ENCODE results near the gene KRTAP10-10.
"Not testable (repeated sequence)": the region's sequence is repeated elsewhere in the genome, so short reads cannot be mapped to it uniquely, and the experiment has no call there.

The KRTAP10-10 gene

DNA sequence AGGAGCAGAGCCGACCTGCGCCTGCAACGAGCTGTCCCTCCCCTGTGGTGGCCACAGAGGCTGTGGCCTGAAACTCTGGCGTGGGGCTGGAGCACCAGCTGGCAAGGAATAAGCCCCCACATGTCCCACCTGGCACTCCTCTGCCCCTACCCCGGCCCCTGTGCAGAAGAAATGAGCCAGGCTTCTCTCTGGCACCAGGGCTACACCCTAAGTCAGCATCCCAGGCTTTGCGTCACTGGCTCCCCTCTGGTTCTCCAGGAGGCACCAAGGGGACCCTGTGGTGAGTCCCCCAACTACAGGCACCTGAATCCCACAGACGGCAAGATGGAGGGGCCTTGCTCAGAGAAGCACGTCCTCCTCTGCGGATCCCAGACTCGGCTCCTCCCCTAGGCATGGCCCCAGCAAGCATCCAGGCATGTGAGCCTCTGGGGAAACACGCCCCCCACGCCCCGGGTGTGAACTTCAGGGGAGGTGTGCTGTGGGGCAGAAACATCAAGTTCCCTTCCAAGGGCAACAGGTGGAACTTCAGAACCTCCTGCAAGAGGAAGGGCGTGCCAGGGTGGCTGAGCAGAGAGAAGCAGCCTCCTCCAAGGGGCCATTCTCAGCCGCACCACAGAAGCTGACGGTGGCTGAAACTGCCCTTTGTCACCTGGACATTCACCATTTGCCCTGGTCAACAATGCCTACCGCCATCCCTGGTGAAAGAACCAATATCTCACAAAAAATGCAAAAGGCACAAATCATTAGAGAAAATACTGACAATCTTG is 33.9 kb upstream of the KRTAP10-10 start:
- FAIRE-seq: no peak

DNA sequence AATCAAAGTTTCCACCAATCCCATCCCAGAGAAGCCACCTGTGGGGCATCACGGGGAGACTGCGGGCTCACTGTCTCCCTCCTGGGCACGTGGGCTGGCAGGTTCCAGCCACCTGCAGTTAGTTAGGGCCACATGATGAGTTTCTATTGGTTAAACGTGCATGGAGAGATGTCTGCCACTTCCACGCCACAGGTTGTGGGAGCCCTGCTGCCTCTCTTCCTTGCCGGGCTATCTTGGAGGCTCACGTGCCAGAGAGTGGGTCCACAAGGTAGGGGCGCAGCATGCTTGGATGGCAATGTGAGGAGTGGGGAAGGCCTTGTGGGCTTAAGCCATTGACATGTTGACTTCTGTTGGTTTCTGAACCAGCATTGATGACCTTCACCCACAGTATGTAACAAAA is 33.2 kb upstream of the KRTAP10-10 start:
- FAIRE-seq: no peak

DNA sequence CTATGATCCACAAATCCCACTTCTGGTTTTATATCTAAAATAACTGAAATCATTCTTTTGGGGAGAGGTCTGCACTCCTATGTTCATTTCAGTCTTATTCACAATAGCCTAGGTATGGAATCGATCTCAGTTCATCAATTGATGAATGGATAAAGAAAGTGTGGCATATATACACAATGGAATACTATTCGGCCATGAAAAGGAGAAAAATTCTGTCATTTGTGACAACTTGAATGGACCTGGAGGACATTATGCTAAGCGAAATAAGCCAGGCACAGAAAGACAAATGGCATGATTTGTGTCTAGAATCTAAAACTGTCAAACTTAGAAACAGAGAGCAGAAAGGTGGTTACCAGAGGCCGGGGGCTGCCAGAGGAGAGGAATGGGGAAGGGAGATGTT is 30.7 kb upstream of the KRTAP10-10 start:
- no peak for FAIRE-seq

DNA sequence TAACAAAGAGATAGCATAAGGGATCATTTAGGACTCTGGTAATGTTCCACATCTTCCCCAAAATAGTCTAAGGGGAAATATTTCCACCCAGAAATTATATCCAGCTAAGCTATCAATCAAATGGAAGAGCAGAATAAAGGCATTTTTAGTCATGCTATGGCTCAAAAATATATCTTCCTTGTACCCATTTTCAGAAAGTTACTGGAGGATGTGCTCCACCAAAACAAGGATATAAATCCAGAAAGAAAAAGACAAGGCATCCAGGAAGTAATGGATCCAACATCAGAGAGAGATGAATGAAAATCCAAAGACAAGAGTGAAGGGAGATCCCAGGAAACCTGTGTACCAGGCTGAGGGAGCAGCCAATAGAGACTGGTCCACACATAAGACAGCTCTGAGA is 28.0 kb upstream of the KRTAP10-10 start:
- no peak for FAIRE-seq

DNA sequence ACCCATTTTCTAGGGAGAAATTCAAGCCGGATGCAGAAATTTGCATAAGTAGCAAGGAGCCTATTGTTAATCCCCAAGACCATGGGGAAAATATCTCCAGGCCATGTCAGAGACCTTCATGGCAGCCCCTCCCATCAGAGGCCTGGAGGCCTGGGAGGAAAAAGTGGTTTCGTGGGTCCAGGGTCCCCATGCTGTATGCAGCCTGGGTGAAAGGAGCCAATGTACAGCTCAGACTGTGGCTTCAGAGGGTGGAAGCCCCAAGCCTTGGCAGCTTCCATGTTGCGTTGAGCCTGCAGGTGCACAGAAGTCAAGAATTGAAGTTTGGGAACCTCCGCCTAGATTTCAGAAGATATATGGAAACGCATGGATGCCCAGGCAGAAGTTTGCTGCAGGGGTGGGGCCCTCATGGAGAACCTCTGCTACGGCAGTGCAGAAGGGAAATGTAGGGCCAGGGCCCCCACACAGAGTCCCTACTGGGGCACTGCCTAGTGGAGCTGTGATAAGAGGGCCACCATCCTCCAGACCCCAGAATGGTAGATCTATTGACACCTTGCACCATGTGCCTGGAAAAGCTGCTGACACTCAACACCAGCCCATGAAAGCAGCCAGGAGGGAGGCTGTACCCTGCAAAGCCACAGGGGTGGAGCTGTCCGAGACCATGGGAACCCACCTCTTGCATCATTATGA is 26.9 kb upstream of the KRTAP10-10 start:
- not testable (repeated sequence) for FAIRE-seq

DNA sequence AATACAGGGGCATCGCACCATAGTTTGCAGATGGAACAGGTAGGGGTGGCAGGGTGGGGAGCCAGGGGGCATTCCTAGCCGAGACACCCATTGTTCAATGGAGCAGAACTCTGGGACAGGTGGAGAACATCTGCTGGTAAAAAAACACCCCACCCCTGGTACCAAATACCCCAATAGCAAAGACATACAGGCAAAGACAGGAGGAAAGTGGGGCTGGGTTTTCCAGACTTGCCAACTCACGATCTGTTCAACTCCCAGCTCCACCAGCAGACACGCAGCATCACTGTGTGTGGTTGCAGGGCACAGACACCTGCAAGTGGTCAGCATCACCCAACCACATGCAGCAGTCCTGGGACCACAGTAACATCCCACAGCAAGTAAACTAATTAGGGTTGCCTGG is 25.6 kb upstream of the KRTAP10-10 start:
- FAIRE-seq: no peak

DNA sequence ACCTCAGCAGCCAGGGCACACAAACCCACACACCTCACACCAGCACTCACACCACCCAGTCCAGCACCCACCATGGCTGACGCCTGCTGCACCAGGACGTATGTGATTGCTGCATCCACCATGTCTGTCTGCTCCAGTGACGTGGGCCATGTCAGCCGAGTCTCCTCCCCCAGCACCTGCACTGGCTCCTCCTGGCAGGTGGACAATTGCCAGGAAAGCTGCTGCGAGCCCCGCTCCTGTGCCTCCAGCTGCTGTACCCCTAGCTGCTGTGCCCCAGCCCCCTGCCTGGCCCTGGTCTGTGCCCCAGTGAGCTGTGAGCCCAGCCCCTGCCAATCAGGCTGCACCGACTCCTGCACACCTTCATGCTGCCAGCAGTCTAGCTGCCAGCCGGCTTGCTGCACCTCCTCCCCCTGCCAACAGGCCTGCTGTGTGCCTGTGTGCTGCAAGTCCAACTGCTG is 25.1 kb upstream of the KRTAP10-10 start, which contains the start of gene KRTAP10-8:
KRTAP10-8 (plus strand) TSS at position 51 of the 458 bp plus-strand sequence; CDS start at position 73, 22 bp downstream.
- no peak for FAIRE-seq

DNA sequence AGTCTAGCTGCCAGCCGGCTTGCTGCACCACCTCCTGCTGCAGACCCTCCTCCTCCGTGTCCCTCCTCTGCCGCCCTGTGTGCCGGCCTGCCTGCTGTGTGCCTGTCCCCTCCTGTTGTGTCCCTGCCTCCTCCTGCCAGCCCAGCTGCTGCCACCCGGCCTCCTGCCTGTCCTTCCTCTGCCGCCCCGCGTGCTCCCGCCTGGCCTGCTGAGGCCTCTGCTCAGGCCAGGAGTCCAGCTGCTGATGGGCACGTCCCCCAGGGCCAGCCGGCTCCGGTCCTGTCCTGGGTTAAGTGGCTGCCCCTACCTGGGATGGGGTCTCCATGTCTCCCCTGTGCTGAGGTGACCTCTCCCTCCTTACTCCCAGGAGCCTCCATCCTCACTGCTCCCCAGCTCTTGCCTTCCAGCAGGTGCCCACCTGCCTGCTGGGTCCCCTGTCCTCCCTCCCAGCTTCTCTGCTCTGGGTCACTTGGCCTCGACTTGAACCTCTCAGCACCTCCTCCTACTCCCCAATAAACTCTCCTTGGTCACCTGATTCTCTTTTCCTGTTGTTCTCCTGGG is 24.4 kb upstream of the KRTAP10-10 start:
- no peak for FAIRE-seq

DNA sequence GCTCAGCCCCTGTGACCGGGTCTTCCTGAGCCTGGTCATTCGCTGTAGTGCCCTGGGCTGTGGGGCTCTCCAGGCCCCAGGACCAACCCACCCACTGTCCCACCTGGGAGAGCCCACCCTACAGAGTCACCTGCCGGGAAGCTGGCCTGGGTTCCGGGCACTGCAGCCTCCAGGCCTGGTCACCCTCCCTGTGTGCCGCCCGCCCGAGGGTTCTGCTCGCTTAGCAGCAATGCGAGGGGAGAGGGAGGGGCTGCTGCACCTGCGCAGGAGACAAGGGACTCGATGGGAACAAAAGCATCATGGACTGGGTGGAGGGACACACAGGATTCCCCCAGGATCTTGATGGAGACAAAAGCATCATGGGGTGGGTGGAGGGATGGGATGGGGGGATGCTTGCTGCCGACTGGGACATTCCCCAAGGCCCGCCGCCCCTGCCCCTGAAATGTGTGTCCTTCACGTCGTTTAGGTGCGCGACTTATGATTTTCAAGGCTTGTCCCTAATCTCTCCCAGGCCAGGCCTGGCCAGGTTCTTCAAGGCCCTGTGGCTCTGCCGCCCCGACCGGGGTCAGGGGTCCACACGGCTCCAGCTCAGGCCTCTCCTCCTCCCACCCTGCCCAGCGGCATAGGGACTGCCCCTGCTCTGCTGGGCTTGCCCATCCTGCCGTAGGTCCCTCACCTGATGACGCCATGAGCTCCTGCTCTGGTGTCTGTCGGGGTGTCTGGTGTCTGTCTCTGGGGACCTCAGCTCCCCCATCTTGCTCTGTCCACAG is 23.6 kb upstream of the KRTAP10-10 start:
- no peak for FAIRE-seq

DNA sequence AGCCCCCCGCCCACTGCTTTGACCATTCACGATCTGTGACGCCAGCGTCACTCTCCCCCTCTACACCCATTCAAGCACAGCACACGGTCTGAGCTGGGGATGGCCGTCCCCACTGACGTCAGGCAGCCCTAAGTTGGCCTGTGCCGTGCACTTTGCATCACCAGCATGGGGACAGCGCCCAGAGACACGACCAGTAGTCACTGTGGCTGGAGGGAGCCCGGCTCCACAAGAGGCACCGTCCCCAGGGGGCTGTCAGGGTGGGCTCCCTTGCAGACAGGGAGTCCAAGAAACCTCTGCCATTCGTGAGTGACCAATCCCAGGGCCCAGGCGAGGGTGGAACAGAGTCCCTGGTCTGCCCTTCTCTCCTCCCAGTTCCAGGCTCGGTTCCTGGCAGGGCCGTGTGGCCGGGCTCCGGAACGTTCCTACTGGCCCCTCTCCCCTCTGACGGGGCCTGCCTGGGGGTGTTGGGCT is 23.0 kb upstream of the KRTAP10-10 start:
- FAIRE-seq: no peak

DNA sequence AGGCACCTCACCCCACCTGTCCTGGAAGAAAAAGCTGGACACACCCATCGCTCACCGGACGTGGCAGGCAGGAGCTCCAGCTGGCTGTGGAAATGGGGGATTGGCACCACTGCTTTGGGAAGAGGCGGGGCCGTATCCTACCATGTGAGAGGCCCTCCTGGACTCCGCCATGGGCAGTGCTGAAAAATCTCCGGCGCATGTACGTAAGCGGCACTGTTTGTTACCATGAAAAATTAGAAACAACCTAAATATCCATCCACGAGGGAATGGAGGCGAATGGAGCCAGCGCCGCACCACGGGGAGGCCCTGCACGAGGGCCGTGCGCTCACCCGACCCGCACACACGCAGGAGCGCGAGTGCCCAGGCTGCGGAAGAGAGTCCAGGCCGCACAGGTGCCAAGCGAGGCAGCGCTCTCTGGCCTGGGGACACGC is 22.2 kb upstream of the KRTAP10-10 start:
- FAIRE-seq: no peak

DNA sequence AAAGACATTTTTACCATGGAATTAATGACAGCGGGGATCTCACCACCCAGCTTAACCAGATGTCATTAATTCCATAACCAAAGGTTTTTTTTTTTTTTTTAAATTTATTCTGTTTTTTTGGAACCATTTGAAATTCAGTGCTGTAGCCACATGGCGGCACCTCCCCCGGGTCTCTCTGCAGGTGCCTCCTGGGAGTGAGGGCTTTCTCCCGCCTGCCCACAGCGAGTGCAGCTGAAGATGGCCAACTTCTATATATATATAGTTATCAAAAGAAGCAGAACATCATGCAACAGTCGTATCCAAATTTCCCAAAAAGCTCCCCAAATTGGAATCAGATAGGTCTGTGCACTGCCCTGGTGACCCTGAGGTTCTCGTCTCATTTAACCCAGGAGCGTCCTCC is 21.7 kb upstream of the KRTAP10-10 start:
- FAIRE-seq: no peak

DNA sequence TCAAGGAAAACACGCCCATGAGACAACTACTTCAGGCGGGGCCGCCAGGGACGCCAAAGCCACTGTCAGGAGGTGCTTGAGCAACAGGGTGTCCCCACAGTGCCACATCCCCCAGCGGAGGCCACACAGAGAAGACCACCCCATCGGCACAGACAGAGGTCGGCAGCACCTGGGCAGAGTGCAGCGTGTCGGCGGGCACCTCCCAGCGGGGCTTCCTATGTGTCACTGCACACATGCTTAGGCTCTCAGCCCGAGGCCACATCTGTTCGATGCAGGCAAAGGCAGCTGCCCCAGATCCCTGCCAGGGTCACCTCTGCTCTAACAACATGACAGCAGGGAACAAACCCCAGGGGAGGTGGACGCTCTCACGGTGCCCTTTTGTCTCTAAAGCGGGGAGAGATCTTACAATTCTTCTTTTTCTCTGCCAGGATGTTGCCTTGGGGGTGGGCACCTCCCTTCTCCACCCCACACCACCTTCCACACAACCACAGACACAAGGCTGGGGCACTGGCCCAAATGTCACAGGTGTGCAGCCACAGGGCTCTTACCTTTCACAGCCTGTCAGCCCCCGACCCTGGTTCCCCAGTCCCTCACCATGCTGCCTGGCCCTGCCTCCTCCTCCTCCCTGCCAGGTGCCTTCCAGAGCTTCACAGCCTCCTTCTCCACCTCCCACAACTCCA is 21.1 kb upstream of the KRTAP10-10 start:
- no peak for FAIRE-seq

DNA sequence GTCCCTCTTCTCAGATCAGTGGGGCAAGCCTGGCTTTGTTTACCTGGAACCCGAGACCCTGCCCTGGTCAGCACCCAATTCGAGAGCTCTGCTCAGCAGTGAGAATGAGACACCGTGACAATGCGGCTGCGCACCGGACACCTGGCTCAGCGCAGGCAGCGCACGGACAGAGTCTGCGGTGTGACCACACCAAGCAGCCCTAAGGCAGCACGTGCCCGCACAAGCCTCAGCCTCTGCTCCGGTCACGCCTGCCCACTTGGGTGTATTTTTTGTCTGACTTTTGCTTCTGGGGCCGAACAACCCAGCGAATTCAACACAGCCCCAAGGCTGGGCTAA is 20.6 kb upstream of the KRTAP10-10 start:
- FAIRE-seq: no peak

DNA sequence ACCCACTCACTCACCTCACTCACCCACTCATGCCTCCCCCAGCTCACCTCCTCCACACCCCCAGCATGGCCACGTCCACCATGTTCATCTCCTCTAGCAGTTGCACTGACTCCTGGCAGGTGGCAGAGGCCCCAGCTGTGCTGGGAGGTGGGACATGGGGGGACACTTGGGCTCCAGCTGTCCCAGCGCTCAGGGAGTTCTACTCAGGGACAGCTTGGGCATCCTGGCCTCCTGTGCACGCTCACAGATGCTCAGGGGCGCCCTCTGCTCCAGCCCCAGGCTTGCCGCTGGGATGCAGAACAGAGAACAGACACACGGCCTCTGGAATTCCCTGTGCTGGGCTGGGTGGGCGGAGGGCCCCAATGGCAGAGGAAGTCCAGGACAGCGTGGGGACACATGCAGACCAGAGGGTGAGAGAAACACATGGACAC is 20.1 kb upstream of the KRTAP10-10 start:
- FAIRE-seq: no peak

DNA sequence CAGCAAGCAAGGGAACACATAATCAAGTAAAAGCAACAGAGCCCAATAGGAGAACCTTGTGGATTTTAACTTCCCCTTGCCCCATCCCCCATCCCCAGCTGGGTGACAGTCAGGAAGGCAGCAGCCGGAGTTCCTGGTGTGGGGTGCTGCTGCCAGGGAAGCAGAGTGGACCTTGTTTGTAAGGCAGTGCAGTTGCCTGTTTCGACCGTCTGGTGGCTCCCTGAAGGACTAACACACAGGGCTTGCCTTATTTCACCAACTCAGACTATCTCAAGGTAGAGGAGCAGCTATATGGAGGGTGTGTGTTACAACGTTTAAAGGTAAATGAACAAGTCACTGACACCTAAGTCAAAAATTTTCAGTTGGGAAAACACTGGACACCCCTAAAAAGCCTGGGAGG is 18.7 kb upstream of the KRTAP10-10 start:
- FAIRE-seq: no peak

DNA sequence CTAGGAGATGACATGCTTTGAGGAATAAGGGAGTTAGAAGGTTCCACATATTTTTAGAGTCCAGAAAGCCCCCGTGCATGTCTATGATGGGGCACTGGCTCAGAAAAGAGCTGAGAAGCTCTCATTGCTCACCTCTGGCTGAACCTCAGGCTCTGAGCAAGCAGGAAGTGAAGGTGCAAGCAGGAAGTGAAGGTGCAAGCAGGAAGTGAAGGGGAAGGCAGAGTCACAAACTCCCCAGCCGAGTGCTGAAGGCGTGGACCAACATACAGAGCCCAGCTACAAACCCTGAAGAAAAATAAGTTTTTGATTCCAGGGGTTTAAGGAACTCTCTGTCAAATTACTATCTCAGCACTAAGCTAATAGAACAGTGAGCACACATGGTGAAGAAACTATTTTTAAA is 18.2 kb upstream of the KRTAP10-10 start:
- no peak for FAIRE-seq

DNA sequence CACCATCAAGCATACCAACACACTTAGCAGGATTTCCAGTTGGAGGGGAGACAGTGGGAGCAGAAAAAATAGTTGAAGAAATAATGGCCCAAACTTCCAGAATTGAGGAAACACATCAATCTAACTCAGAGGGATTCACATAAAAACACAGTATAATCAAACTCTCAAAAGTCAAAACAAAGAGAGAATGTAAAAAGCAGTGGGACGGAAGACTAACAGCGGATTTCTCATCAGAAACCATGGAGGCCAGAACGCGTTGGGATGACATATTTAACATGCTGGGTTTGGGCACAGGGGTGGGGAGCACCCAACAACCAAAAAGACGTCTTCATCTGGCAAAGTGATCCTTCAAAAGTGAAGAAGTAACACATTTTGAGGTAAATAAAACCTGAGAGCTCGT is 17.3 kb upstream of the KRTAP10-10 start:
- FAIRE-seq: no peak

DNA sequence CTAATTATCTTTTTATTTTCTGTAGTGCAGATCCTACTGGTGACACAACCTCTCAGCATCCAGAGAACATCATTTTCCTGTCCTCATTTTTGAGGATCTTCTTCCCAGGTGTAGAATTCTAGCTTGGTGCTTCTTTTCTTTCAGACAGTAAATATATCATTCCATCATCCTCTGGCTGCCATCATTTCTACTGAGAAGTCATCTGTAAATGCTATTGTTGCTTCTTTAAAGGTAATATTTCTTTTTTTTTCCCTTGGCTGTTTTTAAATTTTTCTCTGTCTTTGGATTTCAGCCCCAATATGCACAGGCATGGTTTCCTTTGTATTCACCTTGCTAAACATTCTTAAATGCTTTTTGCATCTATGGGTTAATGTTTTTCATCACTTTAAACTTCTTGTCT is 13.6 kb upstream of the KRTAP10-10 start:
- FAIRE-seq: no peak

DNA sequence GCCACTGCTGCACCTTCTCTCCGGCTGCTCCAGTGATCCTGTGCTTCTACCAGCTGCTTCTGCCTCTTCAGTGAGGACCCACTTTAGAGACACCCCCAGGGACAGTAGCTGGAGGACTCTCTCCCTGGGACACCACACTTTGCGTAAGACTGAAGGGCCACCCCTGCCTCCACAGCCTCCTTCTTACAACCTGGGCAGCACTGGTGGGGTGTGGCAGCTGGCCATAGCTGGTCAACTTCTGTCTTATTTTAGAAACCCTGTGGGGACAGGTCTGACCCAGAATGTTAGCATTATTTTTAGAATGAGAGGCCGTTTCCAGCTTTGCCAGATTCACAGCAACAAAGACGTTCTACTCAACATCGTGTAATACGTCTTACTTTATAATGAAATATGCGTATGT is 11.4 kb upstream of the KRTAP10-10 start:
- FAIRE-seq: no peak

DNA sequence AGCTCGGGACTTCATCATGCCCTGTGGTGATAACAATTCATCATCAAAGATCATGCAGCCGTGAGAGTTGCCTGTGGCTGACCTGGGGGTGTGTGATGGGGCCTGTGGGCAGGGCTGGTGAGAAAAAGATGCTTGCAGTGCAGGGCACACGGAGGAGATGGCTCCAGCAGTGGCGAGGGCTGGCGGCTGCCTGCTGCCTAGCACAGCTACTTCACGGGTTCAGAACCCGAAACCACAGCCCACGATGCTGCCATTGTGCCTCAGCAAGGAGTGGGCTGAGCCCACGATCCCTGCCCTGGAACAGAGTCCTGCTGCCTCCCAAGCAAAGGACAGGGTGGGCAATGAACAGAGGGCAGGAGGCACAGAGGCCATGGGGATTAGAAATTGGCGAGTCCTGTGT is 10.9 kb upstream of the KRTAP10-10 start:
- no peak for FAIRE-seq

DNA sequence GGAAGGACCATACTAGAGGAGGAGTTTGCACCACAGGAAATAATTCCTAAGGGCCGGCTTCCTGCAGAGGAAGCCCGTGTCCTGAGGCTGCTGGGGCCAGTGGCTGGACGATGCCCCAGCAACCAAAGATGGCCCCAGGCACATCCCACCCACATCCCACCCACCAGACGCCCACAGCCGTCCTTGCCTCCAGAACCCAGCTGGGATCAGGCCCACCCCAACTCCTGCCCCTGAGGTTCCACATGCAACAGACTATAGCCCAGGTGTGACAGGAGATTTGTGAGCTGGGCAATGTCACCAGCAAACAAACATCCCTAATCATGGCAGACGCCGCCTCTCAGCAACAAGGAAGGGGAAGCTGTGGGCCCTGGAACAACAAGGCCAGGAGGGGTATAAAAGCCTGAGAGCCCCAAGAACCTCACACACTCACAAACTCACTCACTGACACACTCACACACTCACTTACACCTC is 10.4 kb upstream of the KRTAP10-10 start, which contains the start of gene KRTAP10-9:
KRTAP10-9 (plus strand) TSS at position 421 of the 471 bp plus-strand sequence. CDS start 79 bp downstream, outside the sequence.
- FAIRE-seq: no peak
